Loucy (cell line): Measurements from ENCODE around the gene NPTXR.

Experiments used
- H2AFZ ChIP-seq: fragments of 200-600 bp; sonication (generic); 2 replicates; pipeline ENCODE4 v1.6.0; 2016; ENCODE audit warnings: antibody characterized with exemption, mild to moderate bottlenecking, low read length, moderate library complexity
- H3F3A ChIP-seq: fragments of 200-600 bp; 2 replicates; pipeline ENCODE4 v1.6.0; 2016; ENCODE audit warnings: antibody characterized with exemption, low read depth, mild to moderate bottlenecking
- H3K27me3 ChIP-seq: fragments of 200-600 bp; sonication (generic); 2 replicates; pipeline ENCODE4 v1.6.1; 2014; ENCODE audit warnings: low read length, mild to moderate bottlenecking; ENCODE audit not compliant: insufficient read depth, poor library complexity, severe bottlenecking
- H3K36me3 ChIP-seq: fragments of 200-600 bp; sonication (generic); 2 replicates; pipeline ENCODE4 v1.6.1; 2016; ENCODE audit warnings: low read length; ENCODE audit not compliant: insufficient read depth
- H3K4me1 ChIP-seq: fragments of 200-600 bp; sonication (generic); 2 replicates; pipeline ENCODE4 v1.5.1; 2014; ENCODE audit warnings: low read length, mild to moderate bottlenecking; ENCODE audit not compliant: insufficient read depth, poor library complexity, severe bottlenecking
- H3K4me2 ChIP-seq: fragments of 200-600 bp; sonication (generic); 2 replicates; pipeline ENCODE4 v1.6.0; 2014; ENCODE audit warnings: antibody characterized with exemption, low read length, low read depth, mild to moderate bottlenecking; ENCODE audit not compliant: poor library complexity, severe bottlenecking
- H3K4me3 ChIP-seq: fragments of 200-600 bp; sonication (generic); 2 replicates; pipeline ENCODE4 v1.5.1; 2014; ENCODE audit warnings: low read length, mild to moderate bottlenecking, mixed read lengths; ENCODE audit not compliant: poor library complexity, severe bottlenecking
- H3K79me2 ChIP-seq: fragments of 200-600 bp; sonication (generic); 2 replicates; pipeline ENCODE4 v1.6.1; 2014; ENCODE audit warnings: low read length; ENCODE audit not compliant: insufficient read depth
- H3K9ac ChIP-seq: fragments of 200-600 bp; sonication (generic); 2 replicates; pipeline ENCODE4 v1.6.0; 2014; ENCODE audit warnings: mild to moderate bottlenecking, low read depth, low read length, moderate library complexity; ENCODE audit not compliant: poor library complexity, severe bottlenecking
- H3K9me2 ChIP-seq: fragments of 200-600 bp; sonication (generic); replicated peaks from 2 replicates; pipeline ENCODE4 v1.6.1; 2016; ENCODE audit warnings: low read depth, low read length, mixed read lengths
- H3K9me3 ChIP-seq: fragments of 200-600 bp; sonication (generic); 2 replicates; pipeline ENCODE4 v1.6.1; 2014; ENCODE audit warnings: mild to moderate bottlenecking, antibody characterized with exemption, low read length, low read depth; ENCODE audit not compliant: insufficient read depth
- H4K20me1 ChIP-seq: fragments of 200-600 bp; sonication (generic); 2 replicates; pipeline ENCODE4 v1.6.0; 2014; ENCODE audit warnings: antibody characterized with exemption, low read length, mild to moderate bottlenecking; ENCODE audit not compliant: insufficient read depth, poor library complexity, severe bottlenecking
- EZH2phosphoT487 ChIP-seq: fragments of 200-600 bp; IDR thresholded peaks from 2 replicates; pipeline ENCODE4 v1.6.1; 2018; ENCODE audit warnings: antibody characterized with exemption, mild to moderate bottlenecking, moderate library complexity, borderline replicate concordance
- TF ChIP-seq, protein P1 (sequence below): fragments of 200-600 bp; sonication (generic); conservative IDR thresholded peaks from 2 replicates; pipeline ENCODE4 v1.5.1; 2014; ENCODE audit warnings: mild to moderate bottlenecking, antibody characterized with exemption, low read length

The NPTXR gene

DNA sequence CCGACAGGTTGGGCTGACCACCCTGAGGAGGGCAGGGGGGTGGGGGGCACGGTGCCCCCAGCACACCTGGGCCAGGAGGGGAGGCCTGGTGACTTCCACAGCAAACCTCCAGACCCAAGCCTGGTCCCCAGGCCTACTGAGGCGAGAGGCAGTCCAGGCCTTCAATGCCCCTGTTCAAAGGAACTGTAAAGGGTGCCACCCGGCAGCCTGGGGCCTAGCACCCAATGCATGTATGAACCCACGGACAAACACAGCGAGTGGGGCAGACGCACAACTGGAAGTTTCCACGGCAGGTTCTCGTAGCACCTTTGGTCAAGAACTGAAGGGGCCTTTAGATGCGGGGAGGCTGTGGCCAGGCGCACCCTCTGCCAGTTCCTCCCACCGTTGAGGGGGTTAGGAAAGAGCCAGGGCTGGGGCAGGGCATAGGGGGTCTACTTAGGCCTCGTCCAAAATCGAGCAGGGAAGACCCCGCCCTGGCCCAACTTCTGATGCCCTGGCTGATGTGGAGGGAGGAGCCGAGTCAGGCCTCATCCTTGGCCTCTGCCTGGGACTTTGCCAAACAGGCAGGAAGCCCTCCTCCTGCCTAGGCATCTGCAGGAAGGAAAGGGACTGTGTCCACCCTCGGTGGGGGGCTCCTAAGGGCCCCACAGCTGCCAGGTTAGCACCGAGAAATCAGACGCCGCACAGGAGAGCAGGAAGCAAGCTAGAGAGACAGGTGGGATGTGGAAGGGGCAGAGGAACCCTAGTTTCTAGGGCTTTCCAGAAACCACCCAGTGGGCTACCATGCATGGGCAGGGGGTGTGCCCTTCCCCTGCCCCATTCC is 21.6 kb upstream of the NPTXR start:
- no peak overlapping the region for H3K4me2 ChIP-seq
- no peak overlapping the region for H2AFZ ChIP-seq
- H4K20me1 ChIP-seq: peaks cover 26% of the 10 kb centered on the region
- peaks cover 8% of the 10 kb centered on the region for H3K4me1 ChIP-seq
- no peaks in the 10 kb centered on the region for H3K9me3 ChIP-seq
- H3K4me3 ChIP-seq: no peak overlapping the region
- H3K9ac ChIP-seq: no peak overlapping the region
- no peaks in the 10 kb centered on the region for H3K27me3 ChIP-seq
- peaks cover 5% of the 10 kb centered on the region for H3K79me2 ChIP-seq
- TF ChIP-seq, protein P1, sequence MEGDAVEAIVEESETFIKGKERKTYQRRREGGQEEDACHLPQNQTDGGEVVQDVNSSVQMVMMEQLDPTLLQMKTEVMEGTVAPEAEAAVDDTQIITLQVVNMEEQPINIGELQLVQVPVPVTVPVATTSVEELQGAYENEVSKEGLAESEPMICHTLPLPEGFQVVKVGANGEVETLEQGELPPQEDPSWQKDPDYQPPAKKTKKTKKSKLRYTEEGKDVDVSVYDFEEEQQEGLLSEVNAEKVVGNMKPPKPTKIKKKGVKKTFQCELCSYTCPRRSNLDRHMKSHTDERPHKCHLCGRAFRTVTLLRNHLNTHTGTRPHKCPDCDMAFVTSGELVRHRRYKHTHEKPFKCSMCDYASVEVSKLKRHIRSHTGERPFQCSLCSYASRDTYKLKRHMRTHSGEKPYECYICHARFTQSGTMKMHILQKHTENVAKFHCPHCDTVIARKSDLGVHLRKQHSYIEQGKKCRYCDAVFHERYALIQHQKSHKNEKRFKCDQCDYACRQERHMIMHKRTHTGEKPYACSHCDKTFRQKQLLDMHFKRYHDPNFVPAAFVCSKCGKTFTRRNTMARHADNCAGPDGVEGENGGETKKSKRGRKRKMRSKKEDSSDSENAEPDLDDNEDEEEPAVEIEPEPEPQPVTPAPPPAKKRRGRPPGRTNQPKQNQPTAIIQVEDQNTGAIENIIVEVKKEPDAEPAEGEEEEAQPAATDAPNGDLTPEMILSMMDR: no peak
- no peak for TF ChIP-seq EZH2phosphoT487
- H3F3A ChIP-seq: no peaks in the 10 kb centered on the region
- peaks cover 3% of the 10 kb centered on the region; the same call in 1 of the 2 replicates for H3K36me3 ChIP-seq
- no peaks in the 10 kb centered on the region for H3K9me2 ChIP-seq

DNA sequence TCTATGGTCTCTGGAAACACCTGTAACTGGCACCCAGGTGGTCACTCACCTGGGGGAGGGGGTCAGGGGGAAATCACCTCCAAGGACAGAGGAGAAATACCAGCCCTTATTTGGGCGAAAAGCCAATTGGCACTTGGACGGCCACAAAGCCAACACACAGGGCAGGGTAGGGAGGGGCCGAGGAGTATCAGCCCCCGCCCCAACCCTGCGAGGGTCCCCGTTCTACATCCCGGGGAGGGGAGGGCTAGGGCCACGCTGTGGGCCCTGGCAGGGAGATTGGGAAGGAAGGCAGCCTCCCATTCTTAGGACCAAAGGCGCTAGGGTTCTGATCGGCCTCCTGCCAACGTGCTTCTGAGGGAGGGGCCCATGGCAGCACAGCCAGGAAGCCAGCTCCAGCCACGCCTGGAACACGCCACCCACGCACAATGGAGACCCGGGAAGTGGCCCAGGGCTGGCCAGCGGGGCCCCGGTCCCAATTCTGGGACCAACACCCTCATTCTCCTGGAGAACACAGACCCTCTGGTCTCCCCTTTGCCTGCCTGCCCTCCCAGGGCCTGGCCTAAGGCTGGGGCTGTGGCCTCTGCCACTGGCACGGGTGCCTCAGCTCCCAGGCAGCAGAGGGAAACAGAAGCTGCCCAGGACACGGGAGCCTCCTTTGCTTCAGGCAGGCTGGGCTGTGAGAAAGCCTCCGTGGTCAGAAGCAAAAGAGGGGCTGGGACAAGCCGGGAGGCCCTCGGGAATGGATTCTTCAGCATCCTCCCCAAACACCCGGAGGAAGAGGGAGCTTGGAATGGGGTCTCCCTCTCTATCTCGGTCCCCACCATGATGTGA is 20.7 kb upstream of the NPTXR start:
- Histone ChIP-seq H3K9me3 (no peaks in the 10 kb centered on the region), H4K20me1 (peaks cover 19% of the 10 kb centered on the region), H3K79me2 (no peaks in the 10 kb centered on the region; the same call in 1 of the 2 replicates), H3K36me3 (peaks cover 3% of the 10 kb centered on the region; the same call in 1 of the 2 replicates), H3K4me1 (no peaks in the 10 kb centered on the region), H3K27me3 (no peaks in the 10 kb centered on the region), H3K9ac (no peak overlapping the region), H3F3A (no peaks in the 10 kb centered on the region), H3K9me2 (no peaks in the 10 kb centered on the region), H3K4me2 (no peak overlapping the region), H3K4me3 (no peak overlapping the region), H2AFZ (no peak overlapping the region)
- TF ChIP-seq EZH2phosphoT487: no peak
- TF ChIP-seq, protein P1: no peak

DNA sequence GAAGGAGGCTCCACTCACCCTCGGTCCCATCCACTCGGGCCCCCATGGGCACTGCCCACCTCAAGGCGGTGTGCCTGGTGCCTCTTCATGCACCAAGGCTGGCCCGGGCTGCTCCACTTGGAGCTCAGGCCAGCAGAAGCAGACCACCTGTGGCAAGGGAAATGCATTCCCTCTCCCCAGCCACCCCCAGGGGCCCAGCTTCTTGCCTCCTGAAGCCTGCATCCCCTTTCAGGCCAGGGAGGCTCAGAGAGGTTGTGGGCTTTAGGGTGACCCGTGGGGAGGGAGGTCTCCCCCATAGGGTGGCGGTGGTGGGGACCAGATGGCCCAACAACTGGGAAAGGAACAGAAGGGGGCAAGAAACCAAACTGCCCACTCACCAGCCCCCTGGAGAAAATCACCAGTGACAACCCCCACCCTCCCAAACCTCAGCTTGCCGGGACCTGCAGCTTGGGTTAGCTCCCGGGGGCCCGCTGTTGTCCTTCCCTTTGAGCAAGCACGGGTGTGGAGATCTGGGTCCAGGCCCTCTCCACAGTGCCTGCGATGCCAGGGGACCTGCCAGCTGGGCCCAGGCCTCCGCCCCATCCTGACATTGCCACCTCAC is 19.8 kb upstream of the NPTXR start:
- Histone ChIP-seq H3F3A (no peaks in the 10 kb centered on the region), H3K9me2 (no peaks in the 10 kb centered on the region), H4K20me1 (peaks cover 11% of the 10 kb centered on the region), H3K79me2 (no peaks in the 10 kb centered on the region; the same call in 1 of the 2 replicates), H3K27me3 (no peaks in the 10 kb centered on the region), H3K9ac (no peak overlapping the region), H3K36me3 (peaks cover 3% of the 10 kb centered on the region; the same call in 1 of the 2 replicates), H2AFZ (no peak overlapping the region), H3K4me1 (no peaks in the 10 kb centered on the region), H3K4me2 (no peak overlapping the region), H3K9me3 (no peaks in the 10 kb centered on the region), H3K4me3 (no peak overlapping the region)
- no peak for TF ChIP-seq EZH2phosphoT487
- TF ChIP-seq, protein P1: no peak
